GM23248 (cell line): Measurements from ENCODE around the gene BEAN1.

Experiments
- EZH2 ChIP-seq: fragments of 200-600 bp; sonication (generic); IDR thresholded peaks from 2 replicates; pipeline ENCODE4 v1.6.1; 2018; ENCODE audit warnings: antibody characterized with exemption, mild to moderate bottlenecking; ENCODE audit not compliant: insufficient read depth, poor library complexity, severe bottlenecking
- EZH2phosphoT487 ChIP-seq: fragments of 200-600 bp; sonication (generic); IDR thresholded peaks from 2 replicates; pipeline ENCODE4 v1.6.1; 2018; ENCODE audit warnings: antibody characterized with exemption, moderate library complexity, mild to moderate bottlenecking, low read depth; ENCODE audit not compliant: insufficient read depth

- TF ChIP-seq EZH2 (no peak), EZH2phosphoT487 (no peak)
Observed at GRCh38 chr16:66468321-66468965, 41.3 kb downstream of the BEAN1 start.
